H9 (cell line): ENCODE results near the gene LAMC2. TPM values are rescaled to one million over a fixed set of nuclear protein-coding genes. Genes with fewer than 3 reads are reported as not detected.

Experiments
- DNase-seq: peaks from one replicate; pipeline ENCODE4 v3.0.0-alpha.2; 2017
- H2AFZ ChIP-seq: one replicate; pipeline ENCODE4 v1.6.1; 2013; ENCODE audit warnings: mild to moderate bottlenecking, low read length, control low read depth, moderate library complexity
- H2AK5ac ChIP-seq: 2 replicates; pipeline ENCODE4 v1.6.1; 2013; ENCODE audit warnings: low read length, control low read depth, mixed read lengths; ENCODE audit not compliant: insufficient read length
- H2BK120ac ChIP-seq: one replicate; pipeline ENCODE4 v1.6.1; 2013; ENCODE audit warnings: low read depth, mild to moderate bottlenecking, low read length, control low read depth, inconsistent platforms; ENCODE audit not compliant: poor library complexity, severe bottlenecking
- H2BK12ac ChIP-seq: 2 replicates; pipeline ENCODE4 v1.6.1; 2013; ENCODE audit warnings: low read length, control low read depth, mixed read lengths, low read depth; ENCODE audit not compliant: insufficient read length
- H2BK15ac ChIP-seq: 2 replicates; pipeline ENCODE4 v1.6.1; 2013; ENCODE audit warnings: low read depth, low read length, control low read depth
- H2BK20ac ChIP-seq: one replicate; pipeline ENCODE4 v1.6.1; 2013; ENCODE audit warnings: low read depth, mild to moderate bottlenecking, low read length, control low read depth, inconsistent platforms; ENCODE audit not compliant: poor library complexity, severe bottlenecking
- H2BK5ac ChIP-seq: 2 replicates; pipeline ENCODE4 v1.6.1; 2013; ENCODE audit warnings: low read length, control low read depth, mixed read lengths; ENCODE audit not compliant: insufficient read length
- H3K14ac ChIP-seq: 2 replicates; pipeline ENCODE4 v1.6.1; 2013; ENCODE audit warnings: low read length, control low read depth; ENCODE audit not compliant: insufficient read depth
- H3K18ac ChIP-seq: 2 replicates; pipeline ENCODE4 v1.6.1; 2013; ENCODE audit warnings: low read depth, mild to moderate bottlenecking, mixed read lengths, low read length, control low read depth; ENCODE audit not compliant: insufficient read length
- H3K23ac ChIP-seq: 2 replicates; pipeline ENCODE4 v1.6.1; 2013; ENCODE audit warnings: low read length, control low read depth, mixed read lengths, low read depth; ENCODE audit not compliant: insufficient read length
- H3K23me2 ChIP-seq: 2 replicates; pipeline ENCODE4 v1.6.1; 2013; ENCODE audit warnings: low read depth, mild to moderate bottlenecking, mixed read lengths, low read length, control low read depth; ENCODE audit not compliant: insufficient read length, poor library complexity, severe bottlenecking
- H3K27ac ChIP-seq: 2 replicates; pipeline ENCODE4 v1.5.1; 2013; ENCODE audit warnings: low read length, control low read depth, mixed read lengths, low read depth; ENCODE audit not compliant: insufficient read length
- H3K27me3 ChIP-seq: 2 replicates; pipeline ENCODE4 v1.6.1; 2013; ENCODE audit warnings: low read length, control low read depth, inconsistent platforms; ENCODE audit not compliant: insufficient read depth
- H3K4ac ChIP-seq: 2 replicates; pipeline ENCODE4 v1.6.1; 2013; ENCODE audit warnings: low read depth, mild to moderate bottlenecking, control low read depth, inconsistent platforms, low read length, moderate library complexity
- H3K4me1 ChIP-seq: 2 replicates; pipeline ENCODE4 v1.6.1; 2013; ENCODE audit warnings: low read length, control low read depth, inconsistent platforms; ENCODE audit not compliant: insufficient read depth
- H3K4me2 ChIP-seq: 2 replicates; pipeline ENCODE4 v1.6.1; 2013; ENCODE audit warnings: low read length, control low read depth, mixed read lengths; ENCODE audit not compliant: insufficient read length, insufficient read depth
- H3K56ac ChIP-seq: 2 replicates; pipeline ENCODE4 v1.6.1; 2013; ENCODE audit warnings: low read depth, mild to moderate bottlenecking, mixed read lengths, low read length, control low read depth; ENCODE audit not compliant: insufficient read length
- H3K79me1 ChIP-seq: 2 replicates; pipeline ENCODE4 v1.6.1; 2013; ENCODE audit warnings: low read depth, mild to moderate bottlenecking, moderate library complexity, low read length, control low read depth, inconsistent platforms; ENCODE audit not compliant: insufficient read depth, poor library complexity, severe bottlenecking
- H3K79me2 ChIP-seq: 2 replicates; pipeline ENCODE4 v1.6.1; 2013; ENCODE audit warnings: low read length, control low read depth, inconsistent platforms; ENCODE audit not compliant: insufficient read depth
- H3K9ac ChIP-seq: 2 replicates; pipeline ENCODE4 v1.6.1; 2013; ENCODE audit warnings: low read length, control low read depth, mixed read lengths; ENCODE audit not compliant: insufficient read length; ENCODE audit errors: extremely low read depth
- H3K9me3 ChIP-seq: one replicate; pipeline ENCODE4 v1.6.1; 2013; ENCODE audit warnings: low read depth, low read length, inconsistent platforms; ENCODE audit not compliant: control insufficient read depth
- H3T11ph ChIP-seq: one replicate; pipeline ENCODE4 v1.6.1; 2013; ENCODE audit warnings: mild to moderate bottlenecking, low read length, control low read depth, inconsistent platforms
- H4K20me1 ChIP-seq: one replicate; pipeline ENCODE4 v1.6.1; 2013; ENCODE audit not compliant: control insufficient read depth, insufficient read length, insufficient read depth
- H4K5ac ChIP-seq: 2 replicates; pipeline ENCODE4 v1.6.1; 2013; ENCODE audit warnings: low read depth, mild to moderate bottlenecking, mixed read lengths, low read length, control low read depth; ENCODE audit not compliant: insufficient read length
- H4K8ac ChIP-seq: replicated peaks from 2 replicates; pipeline ENCODE4 v1.6.1; 2013; ENCODE audit warnings: low read length, control low read depth, mixed read lengths, low read depth; ENCODE audit not compliant: insufficient read length
- H4K91ac ChIP-seq: 2 replicates; pipeline ENCODE4 v1.6.1; 2013; ENCODE audit warnings: low read depth, mild to moderate bottlenecking, moderate library complexity, mixed read lengths, low read length, control low read depth; ENCODE audit not compliant: insufficient read length
- H3K27ac Mint-ChIP-seq, 3 experiments: 2 replicates in 2 of 3; 3 replicates in 1 of 3; pipeline ENCODE4 v1.8.0; 2020 to 2021; ENCODE audit warnings: mixed read lengths in 3 of 3, mild to moderate bottlenecking in 1 of 3, moderate library complexity in 1 of 3
- H3K27me3 Mint-ChIP-seq: 2 replicates; pipeline ENCODE4 v1.8.0; 2021; ENCODE audit warnings: low read depth, mild to moderate bottlenecking, moderate library complexity, mixed read lengths
- H3K36me3 Mint-ChIP-seq, 3 experiments: 2 replicates in 2 of 3; 3 replicates in 1 of 3; pipeline ENCODE4 v1.8.0; 2020 to 2021; ENCODE audit warnings: low read depth in 3 of 3, mixed read lengths in 3 of 3; ENCODE audit not compliant: insufficient read depth in 1 of 3
- H3K4me1 Mint-ChIP-seq, 2 experiments: 2 replicates each; pipeline ENCODE4 v1.8.0; 2020; ENCODE audit warnings: mixed read lengths in 2 of 2
- H3K4me3 Mint-ChIP-seq, 2 experiments: 2 replicates in 1 of 2; 3 replicates in 1 of 2; pipeline ENCODE4 v1.8.0; 2020 to 2021; ENCODE audit warnings: mild to moderate bottlenecking in 2 of 2, mixed read lengths in 2 of 2, moderate library complexity in 1 of 2
- H3K9me3 Mint-ChIP-seq, 2 experiments: 2 replicates in 1 of 2; 3 replicates in 1 of 2; pipeline ENCODE4 v1.8.0; 2020; ENCODE audit warnings: mild to moderate bottlenecking in 2 of 2, mixed read lengths in 2 of 2, moderate library complexity in 1 of 2
- CTCF ChIP-seq: fragments of 200-600 bp; sonication (generic); conservative IDR thresholded peaks from 3 replicates; pipeline ENCODE4 v1.8.0; 2021; ENCODE audit warnings: antibody characterized with exemption, mild to moderate bottlenecking
- WGBS: extraction: QIAGEN DNeasy Blood & Tissue Kit; methylation state at CpG from one replicate; pipeline ENCODE4 v1.1.7; 2013; ENCODE audit warnings: missing lambda C conversion rate, low lambda C conversion rate, mixed read lengths; ENCODE audit not compliant: insufficient read length; ENCODE audit errors: extremely low coverage; 5-methylcytosine and 5-hydroxymethylcytosine counted together
- total RNA-seq: library from RNA; stranded (reverse); gene quantifications from 2 replicates; pipeline ENCODE4 v1.2.1, GENCODE V29; 2021

The LAMC2 gene
- total RNA-seq, 1 experiment from 2014 or later = 7.4 TPM

DNA sequence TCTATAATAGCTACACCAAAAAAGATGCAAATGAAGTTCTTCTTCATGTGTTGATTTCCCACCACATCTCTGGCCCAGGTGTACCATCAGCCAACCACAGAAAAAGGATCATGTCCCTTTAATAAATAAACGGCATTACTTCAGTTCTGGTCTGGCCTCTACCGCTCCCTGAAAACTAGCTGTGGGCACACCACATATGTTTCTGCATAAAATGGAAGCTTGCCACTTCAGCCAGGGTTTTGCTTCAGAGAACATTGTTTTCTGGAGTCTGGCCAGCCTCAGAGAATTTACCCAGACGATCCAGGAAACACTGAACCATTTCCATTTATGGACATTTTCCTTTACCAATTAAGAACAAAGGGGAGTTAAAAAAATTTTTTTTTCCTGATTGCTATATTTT is 5.8 kb upstream of the LAMC2 start:
- H2AK5ac ChIP-seq = no peak overlapping the region
- Mint-ChIP-seq H3K36me3 (no peaks in the 10 kb centered on the region), H3K27me3 (peaks cover 1% of the 10 kb centered on the region; the same call in 1 of the 2 replicates), H3K9me3 (no peaks in the 10 kb centered on the region), H3K4me3 (no peak overlapping the region), H3K27ac (no peak overlapping the region; a peak in 1 of 7 replicates), H3K4me1 (peaks cover 16 to 20% of the 10 kb centered on the region in 2 experiments)
- WGBS = no CpG with 5 or more reads among the region's 3 CpGs
- H3K18ac ChIP-seq = no peak overlapping the region
- no peak overlapping the region for H3K4me2 ChIP-seq
- no peak overlapping the region for H3K56ac ChIP-seq
- DNase-seq = no peak
- H3K4me1 ChIP-seq = peaks cover 2% of the 10 kb centered on the region; the same call in 1 of the 2 replicates
- no peak overlapping the region for H3K14ac ChIP-seq
- H2BK12ac ChIP-seq = no peak overlapping the region
- H3K4ac ChIP-seq = no peak overlapping the region
- H4K20me1 ChIP-seq = no peaks in the 10 kb centered on the region
- no peak overlapping the region for H2BK5ac ChIP-seq
- H2BK15ac ChIP-seq = no peak overlapping the region
- no peaks in the 10 kb centered on the region for H3K27me3 ChIP-seq
- H3K23me2 ChIP-seq = no peaks in the 10 kb centered on the region
- H4K8ac ChIP-seq = no peak overlapping the region
- no peak overlapping the region for H3K23ac ChIP-seq
- H2BK120ac ChIP-seq = no peak overlapping the region
- H2AFZ ChIP-seq = no peak overlapping the region
- no peaks in the 10 kb centered on the region for H3K79me2 ChIP-seq
- no peak for TF ChIP-seq CTCF
- H3K27ac ChIP-seq = no peak overlapping the region
- no peak overlapping the region for H4K91ac ChIP-seq
- no peak overlapping the region for H3K9ac ChIP-seq
- H3K79me1 ChIP-seq = no peaks in the 10 kb centered on the region
- H3T11ph ChIP-seq = no peak overlapping the region
- H3K9me3 ChIP-seq = no peaks in the 10 kb centered on the region
- no peak overlapping the region for H2BK20ac ChIP-seq
- no peak overlapping the region for H4K5ac ChIP-seq
